HEK293 (cell line): ENCODE results near the gene DARS2.
"Not testable (repeated sequence)": the region's sequence is repeated elsewhere in the genome, so short reads cannot be mapped to it uniquely, and the experiment has no call there.

Experiments
- CTCF ChIA-PET: fragments of 350-600 bp; formaldehyde crosslinking; extraction: SDS; loops from one replicate; lab custom pipeline; 2021; ENCODE audit warnings: antibody characterized with exemption; lab: Yijun Ruan, JAX
- POLR2A ChIA-PET: fragments of 300-600 bp; formaldehyde crosslinking; extraction: SDS; loops from one replicate; lab custom pipeline; 2020; ENCODE audit warnings: antibody characterized with exemption, inconsistent platforms; lab: Yijun Ruan, JAX
- H3K27ac ChIP-seq: fragments of 200-500 bp; sonication (Bioruptor generic); 2 replicates; pipeline ENCODE4 v1.5.1; 2014; ENCODE audit warnings: low read depth, low read length, control low read depth, inconsistent platforms; ENCODE audit errors: extremely low read depth
- H3K36me3 ChIP-seq, 2 experiments: fragments of 200-500 bp in 1 of 2; sonication (Bioruptor generic) in 1 of 2; 1 replicate in 1 of 2; 2 replicates in 1 of 2; pipeline ENCODE4 v1.5.1; 2014 to 2017; ENCODE audit warnings: inconsistent platforms in 2 of 2, low read length in 2 of 2; ENCODE audit not compliant: control insufficient read depth in 2 of 2, insufficient read depth in 1 of 2
- H3K4me1 ChIP-seq: fragments of 200-500 bp; sonication (Bioruptor generic); 2 replicates; pipeline ENCODE4 v1.5.1; 2014; ENCODE audit warnings: mild to moderate bottlenecking, low read length, inconsistent platforms; ENCODE audit not compliant: control insufficient read depth, insufficient read depth
- H3K4me3 ChIP-seq: 2 replicates; pipeline ENCODE4 v1.5.1; 2011; ENCODE audit warnings: low read depth, mild to moderate bottlenecking, control low read depth, low read length, moderate library complexity
- H3K9me3 ChIP-seq: fragments of 200-500 bp; sonication (Bioruptor generic); 2 replicates; pipeline ENCODE4 v1.5.1; 2014; ENCODE audit warnings: low read depth, low read length, inconsistent platforms; ENCODE audit not compliant: control insufficient read depth, insufficient read depth
- GLIS1 ChIP-seq: fragments of 450-650 bp; formaldehyde crosslinking; IDR thresholded peaks from 2 replicates; pipeline ENCODE4 v1.5.1; 2016; ENCODE audit warnings: missing biosample characterization, missing genetic modification characterization
- MZF1 ChIP-seq: fragments of 450-650 bp; formaldehyde crosslinking; IDR thresholded peaks from 2 replicates; pipeline ENCODE4 v1.5.1; 2017; ENCODE audit warnings: missing biosample characterization, missing genetic modification characterization, borderline replicate concordance
- OSR2 ChIP-seq: fragments of 450-650 bp; formaldehyde crosslinking; IDR thresholded peaks from 2 replicates; pipeline ENCODE4 v1.5.1; 2016; ENCODE audit warnings: missing biosample characterization, missing genetic modification characterization
- YY1 ChIP-seq: fragments of 450-650 bp; formaldehyde crosslinking; IDR thresholded peaks from 2 replicates; pipeline ENCODE4 v1.5.1; 2018; ENCODE audit warnings: missing biosample characterization, missing genetic modification characterization
- ZBTB20 ChIP-seq: fragments of 450-650 bp; formaldehyde crosslinking; IDR thresholded peaks from 2 replicates; pipeline ENCODE4 v1.5.1; 2016; ENCODE audit warnings: missing biosample characterization, missing genetic modification characterization
- ZFHX2 ChIP-seq: fragments of 450-650 bp; formaldehyde crosslinking; conservative IDR thresholded peaks from 2 replicates; pipeline ENCODE4 v1.5.1; 2016; ENCODE audit warnings: missing biosample characterization, missing genetic modification characterization
- ZFP3 ChIP-seq: fragments of 450-650 bp; formaldehyde crosslinking; IDR thresholded peaks from 2 replicates; pipeline ENCODE4 v1.5.1; 2016; ENCODE audit warnings: low read depth, missing biosample characterization, missing genetic modification characterization
- ZNF114 ChIP-seq: fragments of 450-650 bp; formaldehyde crosslinking; IDR thresholded peaks from 2 replicates; pipeline ENCODE4 v1.5.0; 2017; ENCODE audit warnings: missing biosample characterization, missing genetic modification characterization
- ZNF174 ChIP-seq: fragments of 450-650 bp; formaldehyde crosslinking; IDR thresholded peaks from 2 replicates; pipeline ENCODE4 v1.5.0; 2017; ENCODE audit warnings: missing biosample characterization, mild to moderate bottlenecking, missing genetic modification characterization
- ZNF214 ChIP-seq: fragments of 450-650 bp; formaldehyde crosslinking; IDR thresholded peaks from 2 replicates; pipeline ENCODE4 v1.5.1; 2017; ENCODE audit warnings: missing biosample characterization, mild to moderate bottlenecking, missing genetic modification characterization, borderline replicate concordance
- ZNF221 ChIP-seq: fragments of 450-650 bp; formaldehyde crosslinking; IDR thresholded peaks from 2 replicates; pipeline ENCODE4 v1.5.1; 2017; ENCODE audit warnings: missing biosample characterization, missing genetic modification characterization, borderline replicate concordance
- ZNF23 ChIP-seq: fragments of 450-650 bp; formaldehyde crosslinking; IDR thresholded peaks from 2 replicates; pipeline ENCODE4 v1.5.1; 2016; ENCODE audit warnings: missing biosample characterization, missing genetic modification characterization, borderline replicate concordance
- ZNF292 ChIP-seq: fragments of 450-650 bp; formaldehyde crosslinking; IDR thresholded peaks from 2 replicates; pipeline ENCODE4 v1.5.1; 2016; ENCODE audit warnings: low read depth, missing biosample characterization, missing genetic modification characterization, borderline replicate concordance
- ZNF366 ChIP-seq: fragments of 450-650 bp; formaldehyde crosslinking; conservative IDR thresholded peaks from 2 replicates; pipeline ENCODE4 v1.5.1; 2016; ENCODE audit warnings: missing biosample characterization, missing genetic modification characterization
- ZNF416 ChIP-seq: fragments of 450-650 bp; formaldehyde crosslinking; IDR thresholded peaks from 2 replicates; pipeline ENCODE4 v1.5.1; 2016; ENCODE audit warnings: missing biosample characterization, missing genetic modification characterization
- ZNF549 ChIP-seq: fragments of 450-650 bp; IDR thresholded peaks from 2 replicates; pipeline ENCODE4 v1.5.1; 2018; ENCODE audit warnings: missing biosample characterization, missing genetic modification characterization, mild to moderate bottlenecking, inconsistent platforms, moderate library complexity
- ZNF596 ChIP-seq: fragments of 450-650 bp; IDR thresholded peaks from 2 replicates; pipeline ENCODE4 v1.5.0; 2018; ENCODE audit warnings: missing biosample characterization, mild to moderate bottlenecking, missing genetic modification characterization, moderate library complexity
- ZNF623 ChIP-seq: fragments of 450-650 bp; formaldehyde crosslinking; IDR thresholded peaks from 2 replicates; pipeline ENCODE4 v1.5.1; 2016; ENCODE audit warnings: missing biosample characterization, missing genetic modification characterization
- ZNF639 ChIP-seq: fragments of 450-650 bp; formaldehyde crosslinking; IDR thresholded peaks from 2 replicates; pipeline ENCODE4 v1.5.1; 2016; ENCODE audit warnings: missing biosample characterization, missing genetic modification characterization
- ZNF654 ChIP-seq: fragments of 450-650 bp; formaldehyde crosslinking; IDR thresholded peaks from 2 replicates; pipeline ENCODE4 v1.5.1; 2016; ENCODE audit warnings: low read depth, missing biosample characterization, missing genetic modification characterization
- ZNF658 ChIP-seq: fragments of 450-650 bp; formaldehyde crosslinking; IDR thresholded peaks from 2 replicates; pipeline ENCODE4; 2016; ENCODE audit warnings: missing biosample characterization, missing genetic modification characterization
- ZNF664 ChIP-seq: fragments of 450-650 bp; formaldehyde crosslinking; IDR thresholded peaks from 2 replicates; pipeline ENCODE4 v1.5.1; 2016; ENCODE audit warnings: missing biosample characterization, missing genetic modification characterization
- ZNF670 ChIP-seq: fragments of 450-650 bp; formaldehyde crosslinking; IDR thresholded peaks from 2 replicates; pipeline ENCODE4 v1.5.1; 2016; ENCODE audit warnings: missing biosample characterization, missing genetic modification characterization, low read depth
- ZNF792 ChIP-seq: fragments of 450-650 bp; formaldehyde crosslinking; IDR thresholded peaks from 2 replicates; pipeline ENCODE4 v1.5.1; 2016; ENCODE audit warnings: missing biosample characterization, missing genetic modification characterization
- ZSCAN5A ChIP-seq: fragments of 450-650 bp; formaldehyde crosslinking; IDR thresholded peaks from 2 replicates; pipeline ENCODE4 v1.5.1; 2016; ENCODE audit warnings: missing biosample characterization, missing genetic modification characterization

Gene DARS2

GRCh38 chr1:173856014-173856413, 31.5 kb downstream of the DARS2 start (continued):
- no peak for TF ChIP-seq ZFP3 (tag by site-specific recombination)
- no peak for TF ChIP-seq ZNF23 (tag by site-specific recombination)
- no peak for TF ChIP-seq ZNF596 (tag by site-specific recombination)

- Histone ChIP-seq H3K9me3 (no peaks in the 10 kb centered on the region), H3K4me1 (no peaks in the 10 kb centered on the region), H3K36me3 (peaks cover 30 to 81% of the 10 kb centered on the region in 2 experiments), H3K4me3 (no peak overlapping the region), H3K27ac (no peak overlapping the region)
- ChIA-PET POLR2A (interaction anchor here (0.9 to 1.5 kb wide), 3 partner anchors 11 to 32 kb away, joined by 3 to 6 read pairs (median 4); partner anchors contain the start of genes CENPL, DARS2, GAS5 and ZBTB37), CTCF (no interaction called here)
- TF ChIP-seq ZNF114 (tag by site-specific recombination) = no peak
- TF ChIP-seq ZNF658 (tag by site-specific recombination) = no peak
- TF ChIP-seq ZFHX2 = no peak
- no peak for TF ChIP-seq ZBTB20 (tag by site-specific recombination)
Observed at GRCh38 chr1:173856903-173857302, 32.4 kb downstream of the DARS2 start.

- CTCF ChIA-PET = no interaction called here
- H3K4me3 ChIP-seq = no peak overlapping the region
Observed at GRCh38 chr1:173857363-173857917, 33.0 kb downstream of the DARS2 start.

GRCh38 chr1:173859547-173859946, 35.1 kb downstream of the DARS2 start:
- H3K9me3 ChIP-seq, POLR2A ChIA-PET, H3K4me1 ChIP-seq, H3K4me3 ChIP-seq, H3K27ac ChIP-seq: not testable (repeated sequence)
- CTCF ChIA-PET = interaction anchor here (0.7 to 1.0 kb wide), 2 partner anchors 10 to 440 kb away, joined by 3 read pairs; no protein-coding TSS in a partner anchor
- H3K36me3 ChIP-seq = peaks cover 28 to 84% of the 10 kb centered on the region in 2 experiments

More at GRCh38 chr1:173857363-173857917, 33.0 kb downstream of the DARS2 start:
- no peak overlapping the region for H3K27ac ChIP-seq
- TF ChIP-seq ZNF664 (tag by site-specific recombination) = no peak
- no peak for TF ChIP-seq GLIS1 (tag by site-specific recombination)
- TF ChIP-seq ZNF623 = no peak
- TF ChIP-seq MZF1 (tag by site-specific recombination) = no peak
- TF ChIP-seq ZNF670 (tag by site-specific recombination) = no peak
- TF ChIP-seq ZNF366 (tag by site-specific recombination) = no peak
- no peak for TF ChIP-seq ZNF416 (tag by site-specific recombination)
- TF ChIP-seq ZNF549 (tag by site-specific recombination) = no peak
- TF ChIP-seq ZNF292 (tag by site-specific recombination) = no peak
- no peak for TF ChIP-seq ZNF214 (tag by site-specific recombination)
- no peak for TF ChIP-seq ZNF221 (tag by site-specific recombination)
- TF ChIP-seq ZNF174 (tag by site-specific recombination) = no peak
- TF ChIP-seq ZNF639 = no peak
- TF ChIP-seq OSR2 = no peak
- TF ChIP-seq ZNF792 (tag by site-specific recombination) = no peak
- TF ChIP-seq YY1 = no peak
- TF ChIP-seq ZSCAN5A = no peak
- no peak for TF ChIP-seq ZNF654
- POLR2A ChIA-PET = interaction anchor here (1.4 kb wide), 1 partner anchor 11 kb away, joined by 6 read pairs; the partner anchor contains the start of genes GAS5 and ZBTB37
- no peaks in the 10 kb centered on the region for H3K9me3 ChIP-seq
- peaks cover 30 to 83% of the 10 kb centered on the region in 2 experiments for H3K36me3 ChIP-seq
- H3K4me1 ChIP-seq = no peaks in the 10 kb centered on the region
